ENCODE data around the gene NIM1K.

GRCh38 chr5:43204958-43205357 is 12.9 kb downstream of the NIM1K start:
- no peak for TF ChIP-seq POLR2AphosphoS5 (IDR thresholded peaks at IDR 0.05; ENCODE audit: low read depth)
- no peak for TF ChIP-seq CTCF (IDR thresholded peaks at IDR 0.05; ENCODE audit: insufficient read depth, low read length)
- no peak for TF ChIP-seq REST (IDR thresholded peaks at IDR 0.05; ENCODE audit: insufficient replicate concordance, low read depth)

Measured in HL-60 (cell line).